ENCODE results near the gene GNG8. TPM values are rescaled to one million over a fixed set of nuclear protein-coding genes. Genes with fewer than 3 reads are reported as not detected.

GNG8 gene
- total RNA-seq, 1 experiment from 2014 or later = not detected

DNA sequence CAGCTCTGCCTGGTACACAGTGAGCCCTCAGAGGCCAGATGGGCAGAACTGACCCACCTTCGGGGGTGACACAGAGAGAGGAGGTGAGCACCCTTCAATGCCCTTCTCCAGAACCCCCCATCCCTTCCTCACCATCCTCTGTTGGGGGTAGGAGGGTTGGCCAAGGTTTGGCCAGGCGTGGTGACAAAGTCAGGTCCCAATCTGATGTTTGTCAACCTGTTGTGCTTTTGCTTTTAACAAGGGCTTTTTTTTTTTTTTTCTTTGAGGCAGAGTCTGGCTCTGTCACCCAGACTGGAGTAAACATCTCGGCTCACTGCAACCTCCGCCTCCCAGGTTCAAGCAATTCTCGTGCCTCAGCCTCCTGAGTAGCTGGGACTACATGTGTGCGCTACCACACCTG lies 18.4 kb downstream of the GNG8 start:
- Histone ChIP-seq H2BK5ac (ENCODE audit: insufficient read length, low read length) (no peak overlapping the region), H2AFZ (ENCODE audit: low read length) (no peak overlapping the region), H4K8ac (replicated peaks; ENCODE audit: insufficient read length, low read depth, low read length) (no peak overlapping the region), H3K9ac (ENCODE audit: extremely low read depth, insufficient read length, low read length) (no peak overlapping the region), H3K27ac (ENCODE audit: insufficient read length, low read depth, low read length) (no peak overlapping the region), H3K18ac (ENCODE audit: insufficient read length, low read depth, low read length) (no peak overlapping the region), H3K4ac (ENCODE audit: low read depth, low read length) (no peak overlapping the region), H3K79me2 (ENCODE audit: insufficient read depth, low read length) (no peaks in the 10 kb centered on the region), H3T11ph (ENCODE audit: low read length) (no peak overlapping the region), H3K23me2 (ENCODE audit: insufficient read length, low read depth, low read length, poor library complexity, severe bottlenecking) (no peaks in the 10 kb centered on the region), H2BK15ac (ENCODE audit: low read depth, low read length) (no peak overlapping the region), H3K14ac (ENCODE audit: insufficient read depth, low read length) (no peak overlapping the region), H3K9me3 (ENCODE audit: control insufficient read depth, low read depth, low read length) (no peaks in the 10 kb centered on the region), H2BK120ac (ENCODE audit: low read depth, low read length, poor library complexity, severe bottlenecking) (no peak overlapping the region), H2BK20ac (ENCODE audit: low read depth, low read length, poor library complexity, severe bottlenecking) (no peak overlapping the region), H4K5ac (ENCODE audit: insufficient read length, low read depth, low read length) (no peak overlapping the region), H3K4me2 (ENCODE audit: insufficient read depth, insufficient read length, low read length) (no peak overlapping the region), H2BK12ac (ENCODE audit: insufficient read length, low read depth, low read length) (no peak overlapping the region), H3K27me3 (ENCODE audit: insufficient read depth, low read length) (no peaks in the 10 kb centered on the region), H3K79me1 (ENCODE audit: insufficient read depth, low read depth, low read length, poor library complexity, severe bottlenecking) (no peaks in the 10 kb centered on the region), H4K20me1 (ENCODE audit: control insufficient read depth, insufficient read depth, insufficient read length) (no peaks in the 10 kb centered on the region), H3K56ac (ENCODE audit: insufficient read length, low read depth, low read length) (no peak overlapping the region), H3K4me1 (ENCODE audit: insufficient read depth, low read length) (no peaks in the 10 kb centered on the region; the same call in 1 of the 2 replicates), H3K23ac (ENCODE audit: insufficient read length, low read depth, low read length) (no peak overlapping the region), H4K91ac (ENCODE audit: insufficient read length, low read depth, low read length) (no peak overlapping the region), H2AK5ac (ENCODE audit: insufficient read length, low read length) (no peak overlapping the region)
- no peaks in the 10 kb centered on the region for H3K9me3 Mint-ChIP-seq
- peaks cover 11% of the 10 kb centered on the region for H3K27me3 Mint-ChIP-seq (ENCODE audit: low read depth)
- no peak for DNase-seq
- H3K4me3 Mint-ChIP-seq = no peak overlapping the region
- no peaks in the 10 kb centered on the region for H3K36me3 Mint-ChIP-seq (ENCODE audit: insufficient read depth in 1 of 3, low read depth in 3 of 3)
- H3K4me1 Mint-ChIP-seq = peaks cover 11 to 27% of the 10 kb centered on the region in 2 experiments; a peak in 3 of 4 replicates
- no peak overlapping the region for H3K27ac Mint-ChIP-seq
- TF ChIP-seq, protein P1, sequence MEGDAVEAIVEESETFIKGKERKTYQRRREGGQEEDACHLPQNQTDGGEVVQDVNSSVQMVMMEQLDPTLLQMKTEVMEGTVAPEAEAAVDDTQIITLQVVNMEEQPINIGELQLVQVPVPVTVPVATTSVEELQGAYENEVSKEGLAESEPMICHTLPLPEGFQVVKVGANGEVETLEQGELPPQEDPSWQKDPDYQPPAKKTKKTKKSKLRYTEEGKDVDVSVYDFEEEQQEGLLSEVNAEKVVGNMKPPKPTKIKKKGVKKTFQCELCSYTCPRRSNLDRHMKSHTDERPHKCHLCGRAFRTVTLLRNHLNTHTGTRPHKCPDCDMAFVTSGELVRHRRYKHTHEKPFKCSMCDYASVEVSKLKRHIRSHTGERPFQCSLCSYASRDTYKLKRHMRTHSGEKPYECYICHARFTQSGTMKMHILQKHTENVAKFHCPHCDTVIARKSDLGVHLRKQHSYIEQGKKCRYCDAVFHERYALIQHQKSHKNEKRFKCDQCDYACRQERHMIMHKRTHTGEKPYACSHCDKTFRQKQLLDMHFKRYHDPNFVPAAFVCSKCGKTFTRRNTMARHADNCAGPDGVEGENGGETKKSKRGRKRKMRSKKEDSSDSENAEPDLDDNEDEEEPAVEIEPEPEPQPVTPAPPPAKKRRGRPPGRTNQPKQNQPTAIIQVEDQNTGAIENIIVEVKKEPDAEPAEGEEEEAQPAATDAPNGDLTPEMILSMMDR (conservative IDR thresholded peaks at IDR 0.05) = no peak
- no CpG with 5 or more reads among the region's 6 CpGs for WGBS (ENCODE audit: extremely low coverage, insufficient read length, low lambda C conversion rate)
